GM12872 (cell line): ENCODE data around the gene ALOX12.

ENCODE experiments used
- TF ChIP-seq, protein P1 (sequence below): IDR thresholded peaks from 3 replicates; pipeline ENCODE4 v1.5.1; 2011; ENCODE audit warnings: low read depth, mild to moderate bottlenecking, low read length, moderate library complexity; ENCODE audit not compliant: insufficient read depth

ALOX12 gene

DNA sequence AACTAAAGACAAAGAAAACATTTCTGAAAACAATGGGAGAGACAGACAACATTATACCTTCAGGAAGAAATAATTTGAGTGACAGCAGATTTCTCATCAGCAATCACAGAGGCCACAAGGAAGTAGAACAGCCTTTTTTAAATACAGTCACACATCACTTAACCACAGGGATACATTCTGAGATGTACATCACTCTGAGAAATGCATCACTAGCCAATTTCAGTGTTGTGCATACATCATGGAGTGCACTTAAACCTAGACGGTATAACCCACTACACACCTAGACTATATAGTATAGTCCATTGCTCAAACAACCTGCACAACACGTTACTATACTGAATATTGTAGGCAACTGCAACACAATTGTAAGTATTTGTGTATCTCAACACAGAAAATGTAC is 24.9 kb upstream of the ALOX12 start:
- TF ChIP-seq, protein P1, sequence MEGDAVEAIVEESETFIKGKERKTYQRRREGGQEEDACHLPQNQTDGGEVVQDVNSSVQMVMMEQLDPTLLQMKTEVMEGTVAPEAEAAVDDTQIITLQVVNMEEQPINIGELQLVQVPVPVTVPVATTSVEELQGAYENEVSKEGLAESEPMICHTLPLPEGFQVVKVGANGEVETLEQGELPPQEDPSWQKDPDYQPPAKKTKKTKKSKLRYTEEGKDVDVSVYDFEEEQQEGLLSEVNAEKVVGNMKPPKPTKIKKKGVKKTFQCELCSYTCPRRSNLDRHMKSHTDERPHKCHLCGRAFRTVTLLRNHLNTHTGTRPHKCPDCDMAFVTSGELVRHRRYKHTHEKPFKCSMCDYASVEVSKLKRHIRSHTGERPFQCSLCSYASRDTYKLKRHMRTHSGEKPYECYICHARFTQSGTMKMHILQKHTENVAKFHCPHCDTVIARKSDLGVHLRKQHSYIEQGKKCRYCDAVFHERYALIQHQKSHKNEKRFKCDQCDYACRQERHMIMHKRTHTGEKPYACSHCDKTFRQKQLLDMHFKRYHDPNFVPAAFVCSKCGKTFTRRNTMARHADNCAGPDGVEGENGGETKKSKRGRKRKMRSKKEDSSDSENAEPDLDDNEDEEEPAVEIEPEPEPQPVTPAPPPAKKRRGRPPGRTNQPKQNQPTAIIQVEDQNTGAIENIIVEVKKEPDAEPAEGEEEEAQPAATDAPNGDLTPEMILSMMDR, result no peak

GRCh38 chr17:6981426-6981825 is 14.4 kb upstream of the ALOX12 start:
- TF ChIP-seq, protein P1, result no peak

DNA sequence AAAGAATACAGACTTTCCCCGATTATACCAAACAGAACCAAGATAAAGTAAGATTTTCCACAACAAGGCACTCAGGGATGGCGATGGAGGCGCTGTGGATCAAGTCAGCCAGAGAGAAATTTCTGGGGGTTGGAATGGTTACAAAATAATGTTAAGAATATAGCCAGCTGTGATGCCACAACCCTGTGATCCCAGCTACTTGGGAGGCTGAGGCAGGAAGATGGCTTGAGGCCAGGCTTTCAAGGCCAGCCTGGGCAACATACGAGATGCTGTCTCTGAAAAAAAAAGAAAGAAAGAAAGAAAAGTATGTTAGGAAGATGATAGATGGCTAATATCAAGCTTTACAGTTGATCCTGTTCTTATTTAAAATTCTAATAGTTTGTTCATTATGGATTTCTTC is 10.6 kb upstream of the ALOX12 start:
- TF ChIP-seq, protein P1, result no peak

GRCh38 chr17:6986676-6987075 is 9.2 kb upstream of the ALOX12 start:
- TF ChIP-seq, protein P1, result no peak

DNA sequence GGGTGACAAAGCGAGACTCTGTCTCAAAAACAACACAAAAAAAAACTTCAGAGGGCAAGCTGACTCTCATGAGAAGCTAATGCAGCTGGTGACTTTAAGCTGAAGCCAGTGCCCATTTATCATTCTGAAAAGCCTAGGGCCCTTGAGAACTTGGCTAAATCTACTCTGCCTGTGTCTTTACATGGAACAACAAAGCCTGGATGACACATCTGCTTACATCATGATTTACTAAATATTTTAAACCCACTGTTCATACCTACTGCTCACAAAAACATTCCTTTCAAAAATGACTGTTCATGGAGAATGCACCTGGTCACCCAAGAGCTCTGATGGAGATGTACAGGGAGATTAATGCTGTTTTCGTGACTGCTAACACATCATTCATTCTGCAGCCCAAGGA is 6.1 kb upstream of the ALOX12 start:
- TF ChIP-seq, protein P1, result no peak

DNA sequence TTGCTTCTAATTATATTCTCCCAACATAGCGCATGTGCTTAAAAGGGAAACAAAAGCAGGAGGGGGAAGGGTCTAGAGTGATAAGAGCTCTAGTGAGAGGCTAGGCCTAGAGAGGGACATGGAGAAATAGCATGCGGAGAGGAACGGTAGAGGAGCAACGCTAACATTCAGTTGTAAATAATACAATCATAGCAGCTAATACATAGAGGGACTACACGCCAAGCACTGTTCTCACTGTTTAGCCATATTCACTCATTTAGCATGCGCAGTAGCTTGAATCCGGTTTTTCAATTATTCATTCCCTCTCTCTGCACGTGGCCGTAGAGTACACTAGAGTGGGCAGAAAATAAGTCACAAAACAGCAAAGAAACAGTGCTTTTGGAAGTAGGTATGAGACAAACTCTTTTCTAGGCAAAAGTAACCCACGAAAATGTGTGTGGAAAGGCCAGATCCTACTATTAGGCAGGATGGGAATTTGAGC is 1.7 kb upstream of the ALOX12 start:
- TF ChIP-seq, protein P1, result no peak

DNA sequence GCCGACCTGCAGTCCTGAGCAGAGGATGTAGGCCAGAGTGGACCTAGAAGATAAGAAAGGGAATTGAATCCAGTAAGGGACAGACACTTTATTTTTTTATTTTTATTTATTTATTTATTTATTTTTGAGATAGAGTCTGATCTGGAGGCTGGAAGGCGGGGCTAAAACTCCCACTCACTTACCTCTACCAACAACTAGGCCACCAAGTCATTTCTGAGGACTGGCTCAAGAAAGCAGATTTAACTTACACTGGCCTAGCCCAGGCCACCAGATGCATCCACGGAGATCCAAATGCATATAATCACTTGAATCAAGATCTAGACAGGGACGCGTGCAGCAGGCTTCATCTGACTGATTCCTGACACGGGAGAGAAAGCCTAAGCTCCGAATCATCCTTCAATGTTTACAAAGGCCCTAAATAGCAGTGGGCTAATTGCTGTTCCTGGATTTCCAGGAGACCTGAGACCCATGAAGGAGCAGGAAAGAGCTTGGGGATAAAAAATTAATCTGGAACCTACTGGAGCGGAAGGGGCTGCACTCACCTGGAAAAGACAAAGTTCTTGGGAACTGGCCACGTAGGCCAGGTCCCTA is 1.1 kb upstream of the ALOX12 start:
- TF ChIP-seq, protein P1, result no peak
